ENCODE data around the gene RIPK4. TPM values are rescaled to one million over a fixed set of nuclear protein-coding genes. Genes with fewer than 3 reads are reported as not detected.
"Not testable (repeated sequence)": the region's sequence is repeated elsewhere in the genome, so short reads cannot be mapped to it uniquely, and the experiment has no call there.

The RIPK4 gene
- total and polyA plus RNA-seq, 2 of the 13 experiments (the other 11 are each of a cell fraction or from before 2014, with no cell fraction given) = 3.1 to 4.9 TPM

DNA sequence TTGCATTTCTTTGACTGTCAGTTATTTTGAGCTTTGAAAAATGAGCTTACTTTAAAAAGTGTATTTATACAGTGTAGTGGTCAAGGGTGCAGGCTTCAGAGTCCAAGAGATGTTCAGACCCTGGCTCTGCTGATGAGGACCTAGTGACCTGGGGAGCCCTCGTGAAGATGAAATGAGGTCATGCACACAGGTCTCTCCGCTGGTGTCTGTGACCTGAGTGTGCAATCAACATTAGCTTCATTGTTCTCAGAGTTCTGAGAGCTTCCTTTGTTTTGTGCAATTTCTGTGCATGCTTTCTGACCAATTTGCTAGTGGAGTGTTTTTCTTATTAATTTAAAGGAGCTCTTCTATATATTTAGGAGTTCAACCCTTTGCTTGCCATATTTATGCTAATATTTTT lies 71.3 kb downstream of the RIPK4 start (continued):
- TF ChIP-seq THRA (CRISPR knock-in tag; IDR thresholded peaks at IDR 0.05; ENCODE audit: borderline replicate concordance) (peak; percentile 57; the same call in 1 of the 2 replicates), SOX6 (IDR thresholded peaks at IDR 0.05) (no peak), SOX6 (CRISPR knock-in tag; IDR thresholded peaks at IDR 0.05) (0 out of 2 replicates have a peak, but pooled peaks have one; percentile 26), NFATC3 (CRISPR knock-in tag; IDR thresholded peaks at IDR 0.05) (no peak), JUND (CRISPR knock-in tag; IDR thresholded peaks at IDR 0.05) (no peak), ZNF230 (CRISPR knock-in tag; IDR thresholded peaks at IDR 0.05) (no peak), FOXO1 (CRISPR knock-in tag; IDR thresholded peaks at IDR 0.05) (no peak)

DNA sequence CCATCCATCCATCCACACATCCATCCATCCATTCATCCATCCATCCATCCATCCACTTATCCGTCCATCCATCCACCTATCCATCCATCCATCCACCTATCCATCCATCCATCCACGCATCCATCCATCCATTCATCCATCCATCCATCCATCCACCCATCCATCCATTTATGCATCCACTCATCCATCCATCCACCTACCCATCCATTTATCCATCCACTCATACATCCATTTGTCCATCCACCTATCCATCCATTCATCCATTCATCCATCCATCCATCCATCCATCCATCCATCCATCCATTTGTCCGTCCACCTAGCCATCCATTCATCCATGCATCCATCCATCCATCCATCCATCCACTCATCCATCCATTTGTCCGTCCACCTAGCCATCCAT lies 72.8 kb downstream of the RIPK4 start:
- CTCF ChIA-PET (ENCODE audit: low intra/inter-chr PET ratio, low total read pairs); BruUV-seq (replicated peaks); H3K36me3 ChIP-seq (replicated peaks in 1 of 2; ENCODE audit: control insufficient read depth in 1 of 2, insufficient read depth in 2 of 2, low read length in 2 of 2); ATAC-seq; H3K4me2 ChIP-seq (ENCODE audit: low read depth, low read length); H3K9me3 ChIP-seq (ENCODE audit: low read length); H2AFZ ChIP-seq (ENCODE audit: low read length); in situ Hi-C loops (cut with HindIII; ENCODE audit: extremely low pct_ligation_motif_present, low pct_unique_long_range_greater_than_20kb); H3K27ac ChIP-seq (ENCODE audit: extremely low read length, insufficient read depth, low read length); H4K20me1 ChIP-seq (ENCODE audit: insufficient read depth, low read length); H3K79me2 ChIP-seq (ENCODE audit: insufficient read depth, low read length); DNase-seq (ENCODE audit: low spot score); POLR2A ChIA-PET; intact Hi-C loops (cut with micrococcal nuclease; ENCODE audit: unreplicated experiment); FAIRE-seq; H3K9ac ChIP-seq (ENCODE audit: insufficient read depth, low read depth, low read length); H3K4me3 ChIP-seq (replicated peaks in 1 of 3; ENCODE audit: insufficient read depth in 1 of 3, low read depth in 2 of 3, low read length in 3 of 3): not testable (repeated sequence)
- H3K4me1 ChIP-seq (ENCODE audit: insufficient read depth, low read length) = peaks cover 17% of the 10 kb centered on the region
- 6% methylated on average over 4 of the region's 4 CpGs for WGBS (ENCODE audit: low lambda C conversion rate)
- peaks cover 0 to 16% of the 10 kb centered on the region in 2 experiments; a peak in 4 of 5 replicates for H3K27me3 ChIP-seq (ENCODE audit: control insufficient read depth in 1 of 2, insufficient read depth in 2 of 2, low read length in 2 of 2)
